Spleen (tissue), 11 donors: Measurements from ENCODE around the gene KCNJ3. TPM values are rescaled to one million over a fixed set of nuclear protein-coding genes. Genes with fewer than 3 reads are reported as not detected.

Experiments used
- DNase-seq: peaks from one replicate; pipeline ENCODE4 v3.0.0-alpha.2; 2020
- H3K27ac ChIP-seq, 8 donors: fragments of 200-600 bp; sonication (generic) in 7 of 8; 1 replicate in 4 of 8; 2 replicates in 4 of 8; pipeline versions ENCODE4 v1.5.0 to v1.8.0; 2016 to 2021; ENCODE audit warnings: inconsistent platforms in 4 of 8, mild to moderate bottlenecking in 4 of 8, moderate library complexity in 1 of 8
- H3K27me3 ChIP-seq, 7 donors: fragments of 200-600 bp; sonication (generic) in 6 of 7; replicated peaks in 1 of 7; 1 replicate in 4 of 7; 2 replicates in 3 of 7; pipeline versions ENCODE4 v1.5.0 to v1.8.0; 2016 to 2021; ENCODE audit warnings: inconsistent platforms in 3 of 7, mild to moderate bottlenecking in 1 of 7
- H3K36me3 ChIP-seq, 6 donors: fragments of 200-600 bp; sonication (generic) in 5 of 6; 1 replicate in 4 of 6; 2 replicates in 2 of 6; pipeline versions ENCODE4 v1.5.0 to v1.8.0; 2016 to 2021; ENCODE audit warnings: inconsistent platforms in 2 of 6
- H3K4me1 ChIP-seq, 6 donors: fragments of 200-600 bp; sonication (generic) in 5 of 6; 1 replicate in 3 of 6; 2 replicates in 3 of 6; pipeline versions ENCODE4 v1.5.0 to v1.8.0; 2016 to 2021; ENCODE audit warnings: inconsistent platforms in 3 of 6
- H3K4me3 ChIP-seq, 8 donors: fragments of 200-600 bp; sonication (generic) in 7 of 8; 1 replicate in 4 of 8; 2 replicates in 4 of 8; pipeline versions ENCODE4 v1.5.0 to v1.8.0; 2016 to 2021; ENCODE audit warnings: inconsistent platforms in 4 of 8, mild to moderate bottlenecking in 4 of 8, moderate library complexity in 2 of 8
- H3K9me3 ChIP-seq, 8 donors: fragments of 200-600 bp; sonication (generic) in 7 of 8; 1 replicate in 4 of 8; 2 replicates in 4 of 8; pipeline versions ENCODE4 v1.5.0 to v1.8.0; 2016 to 2021; ENCODE audit warnings: inconsistent platforms in 4 of 8
- POLR2A ChIP-seq, 3 donors: fragments of 450-650 bp; IDR thresholded peaks; one replicate each; pipeline ENCODE4 v1.5.1; 2017; ENCODE audit warnings: antibody characterized with exemption in 3 of 3, mild to moderate bottlenecking in 1 of 3
- POLR2AphosphoS5 ChIP-seq, 3 donors: sonication (generic); formaldehyde crosslinking; IDR thresholded peaks; one replicate each; pipeline ENCODE4 v1.5.1; 2017; ENCODE audit warnings: antibody characterized with exemption in 3 of 3
- WGBS, 5 donors: extraction: QIAGEN DNeasy Blood & Tissue Kit in 3 of 5; methylation state at CpG; one replicate each; pipeline versions ENCODE4 v1.1.5 to v1.1.7; 2013 to 2018; 5-methylcytosine and 5-hydroxymethylcytosine counted together
- intact Hi-C: fragments of 100-400 bp; cut with DNase I; formaldehyde crosslinking; loops from one replicate; pipeline ENCODE4 v1.15.0; 2023; ENCODE audit warnings: low total_unique reads
- polyA plus RNA-seq, 3 donors: library from polyadenylated mRNA; stranded (reverse); fragments of 200-250 nt; gene quantifications; one replicate each; pipeline ENCODE4 v1.2.1, GENCODE V29; 2013
- total RNA-seq, 7 donors: library from RNA; depleted of rRNA in 3 of 7; stranded (reverse); fragments of >200 nt in 3 of 7; fragmentation: NEBNext Ultra II Directional in 4 of 7; extraction: Animal tissue kit (Norgen Biotek cat#: 25700) in 4 of 7; gene quantifications; one replicate each; pipeline versions ENCODE4 v1.1.0 to v1.2.1, GENCODE V29; 2016 to 2021
- TF ChIP-seq, protein P1 (sequence below), 11 experiments: fragments of 200-600 bp in 7 of 11; fragments of 450-650 bp in 4 of 11; sonication (generic) in 4 of 11; IDR thresholded peaks in 8 of 11; conservative IDR thresholded peaks in 3 of 11; 1 replicate in 7 of 11; 2 replicates in 4 of 11; pipeline versions ENCODE4 v1.4.0 to v1.8.0; 2016 to 2021; ENCODE audit warnings: antibody characterized with exemption in 11 of 11, inconsistent platforms in 4 of 11, mild to moderate bottlenecking in 1 of 11
- donor health status: healthy with polysubstance abuse.
- donor health status: DM: no; HTN: no; CAD: no; lungs with moderate emphysema.
- donor health status: DM: no; HTN: no; CAD: no.
- donor health status: Bipolar disorder and iron deficiency.
- donor health status: healthy.
- donor health status: DM: no; HTN: no; CAD: no.
- donor health status: DM: yes; HTN: yes; CAD: no.

The KCNJ3 gene
- total and polyA plus RNA-seq, 10 donors: 0.12 to 2.4 (median 0.98) TPM

DNA sequence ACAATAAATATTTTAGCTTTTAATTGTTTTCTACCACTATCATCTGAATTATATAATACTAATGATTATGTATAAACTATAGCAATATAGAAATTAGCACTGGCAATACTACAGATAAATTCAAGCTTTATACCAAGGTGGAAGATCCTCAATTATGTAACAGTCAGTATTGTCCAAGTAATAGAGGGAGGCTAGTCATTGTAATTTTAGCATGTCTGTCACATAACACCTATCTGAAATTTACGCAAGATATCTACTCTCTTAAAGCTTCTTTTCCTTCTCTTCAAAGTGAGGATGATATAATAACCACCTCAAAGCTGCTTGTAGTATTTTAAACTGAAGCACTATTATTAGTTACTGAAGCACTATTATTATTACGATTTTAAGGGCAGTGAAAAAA lies 12.2 kb downstream of the KCNJ3 start:
- WGBS, 5 donors: 79 to 92% (median 87%) methylated on average over 2 of the region's 2 CpGs
- no peaks in the 10 kb centered on the region for H3K9me3 ChIP-seq
- no peak for DNase-seq
- H3K4me1 ChIP-seq: no peaks in the 10 kb centered on the region
- H3K36me3 ChIP-seq: no peaks in the 10 kb centered on the region
- no peak overlapping the region for H3K27ac ChIP-seq
- no peak overlapping the region for H3K4me3 ChIP-seq
- intact Hi-C loops: no loop called here
- no peaks in the 10 kb centered on the region for H3K27me3 ChIP-seq
- TF ChIP-seq, protein P1, sequence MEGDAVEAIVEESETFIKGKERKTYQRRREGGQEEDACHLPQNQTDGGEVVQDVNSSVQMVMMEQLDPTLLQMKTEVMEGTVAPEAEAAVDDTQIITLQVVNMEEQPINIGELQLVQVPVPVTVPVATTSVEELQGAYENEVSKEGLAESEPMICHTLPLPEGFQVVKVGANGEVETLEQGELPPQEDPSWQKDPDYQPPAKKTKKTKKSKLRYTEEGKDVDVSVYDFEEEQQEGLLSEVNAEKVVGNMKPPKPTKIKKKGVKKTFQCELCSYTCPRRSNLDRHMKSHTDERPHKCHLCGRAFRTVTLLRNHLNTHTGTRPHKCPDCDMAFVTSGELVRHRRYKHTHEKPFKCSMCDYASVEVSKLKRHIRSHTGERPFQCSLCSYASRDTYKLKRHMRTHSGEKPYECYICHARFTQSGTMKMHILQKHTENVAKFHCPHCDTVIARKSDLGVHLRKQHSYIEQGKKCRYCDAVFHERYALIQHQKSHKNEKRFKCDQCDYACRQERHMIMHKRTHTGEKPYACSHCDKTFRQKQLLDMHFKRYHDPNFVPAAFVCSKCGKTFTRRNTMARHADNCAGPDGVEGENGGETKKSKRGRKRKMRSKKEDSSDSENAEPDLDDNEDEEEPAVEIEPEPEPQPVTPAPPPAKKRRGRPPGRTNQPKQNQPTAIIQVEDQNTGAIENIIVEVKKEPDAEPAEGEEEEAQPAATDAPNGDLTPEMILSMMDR (IDR thresholded peaks at IDR 0.05 in 8 of 11, conservative IDR thresholded peaks at IDR 0.05 in 3 of 11): no peak
- no peak for TF ChIP-seq POLR2AphosphoS5 (IDR thresholded peaks at IDR 0.05)
- TF ChIP-seq POLR2A (IDR thresholded peaks at IDR 0.05): no peak

DNA sequence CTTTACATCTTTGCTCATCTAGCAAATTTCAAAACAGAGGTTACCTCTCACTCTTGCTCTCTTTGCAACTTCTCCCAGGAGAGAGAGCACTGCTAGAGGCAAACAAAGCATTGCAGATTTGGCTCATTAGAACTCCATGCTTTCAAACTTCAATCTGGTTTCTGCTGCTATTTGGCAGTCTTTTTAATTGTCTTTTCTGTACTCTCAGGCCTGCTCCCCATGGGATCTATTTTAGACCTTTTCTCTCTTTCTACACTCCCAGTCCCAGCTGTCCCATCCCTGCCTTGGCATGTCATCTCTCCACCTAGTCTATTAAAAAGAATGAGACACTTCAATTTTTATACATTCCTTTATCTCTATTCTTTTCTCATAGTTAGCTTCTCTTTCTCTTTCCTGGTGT lies 15.2 kb downstream of the KCNJ3 start:
- no peaks in the 10 kb centered on the region for H3K9me3 ChIP-seq
- intact Hi-C loops: no loop called here
- H3K4me3 ChIP-seq: no peak overlapping the region
- DNase-seq: no peak
- no peak for TF ChIP-seq POLR2A (IDR thresholded peaks at IDR 0.05)
- no peaks in the 10 kb centered on the region for H3K27me3 ChIP-seq
- H3K27ac ChIP-seq: no peak overlapping the region
- no peaks in the 10 kb centered on the region for H3K36me3 ChIP-seq
- no peaks in the 10 kb centered on the region for H3K4me1 ChIP-seq

DNA sequence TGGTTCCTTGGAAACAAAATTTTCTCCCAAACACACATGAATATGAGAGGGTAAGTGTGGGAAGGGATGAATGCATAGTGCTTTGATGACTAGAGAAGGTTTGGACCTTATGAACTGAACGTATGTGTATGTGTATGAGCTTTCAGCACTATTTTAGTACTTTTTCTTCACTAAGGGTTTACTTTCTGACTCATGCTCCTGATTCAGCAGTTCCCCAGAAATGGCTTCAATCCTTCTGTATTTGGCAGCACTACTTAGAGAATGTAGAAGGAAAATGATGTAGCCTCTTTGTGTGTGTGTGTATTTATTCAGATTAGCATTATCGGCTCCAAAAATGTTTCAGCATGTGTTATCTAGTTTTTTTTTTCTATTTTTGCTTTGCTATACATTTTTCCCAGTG lies 22.2 kb downstream of the KCNJ3 start:
- Histone ChIP-seq H3K4me3 (no peak overlapping the region), H3K4me1 (no peaks in the 10 kb centered on the region), H3K9me3 (no peaks in the 10 kb centered on the region), H3K27me3 (no peaks in the 10 kb centered on the region), H3K27ac (no peak overlapping the region), H3K36me3 (no peaks in the 10 kb centered on the region)
- intact Hi-C loops: no loop called here
- WGBS, 5 donors: 73 to 89% (median 83%) methylated on average over 2 of the region's 2 CpGs
- DNase-seq: no peak
- TF ChIP-seq POLR2AphosphoS5 (IDR thresholded peaks at IDR 0.05) (no peak), POLR2A (IDR thresholded peaks at IDR 0.05) (no peak)
- TF ChIP-seq, protein P1 (IDR thresholded peaks at IDR 0.05 in 8 of 11, conservative IDR thresholded peaks at IDR 0.05 in 3 of 11): no peak

DNA sequence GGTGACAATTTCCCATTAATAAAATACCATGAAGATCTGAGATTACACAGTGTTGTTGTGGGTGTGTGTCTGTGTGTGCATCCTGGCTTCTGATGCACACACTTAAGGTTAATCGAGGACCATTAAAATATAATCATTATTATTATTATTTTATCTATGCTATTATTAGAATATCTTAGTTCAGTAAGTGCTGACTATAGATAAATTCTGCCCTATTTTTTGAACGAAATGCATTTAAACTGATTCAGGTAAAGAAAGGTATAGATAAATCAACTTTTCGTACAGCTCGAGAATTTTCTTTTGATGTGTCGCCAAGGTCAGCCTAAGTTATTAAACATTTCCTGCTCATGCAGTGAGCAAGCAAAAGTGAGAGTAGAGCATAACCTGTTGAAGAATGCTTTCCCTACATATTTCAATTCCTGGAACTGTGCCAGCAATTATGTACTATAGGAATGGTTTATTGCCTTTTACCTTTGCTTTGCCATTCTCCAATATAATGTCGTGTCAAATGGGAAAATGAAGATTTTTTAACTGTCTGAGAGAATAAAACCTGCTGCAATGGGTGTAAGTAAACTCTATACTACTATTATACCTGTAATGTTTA lies 25.8 kb downstream of the KCNJ3 start:
- TF ChIP-seq POLR2A (IDR thresholded peaks at IDR 0.05) (no peak), POLR2AphosphoS5 (IDR thresholded peaks at IDR 0.05) (no peak)
- TF ChIP-seq, protein P1 (IDR thresholded peaks at IDR 0.05 in 8 of 11, conservative IDR thresholded peaks at IDR 0.05 in 3 of 11): no peak
- no peaks in the 10 kb centered on the region for H3K36me3 ChIP-seq
- no peaks in the 10 kb centered on the region for H3K4me1 ChIP-seq
- no peaks in the 10 kb centered on the region for H3K9me3 ChIP-seq
- H3K27ac ChIP-seq: no peak overlapping the region
- H3K27me3 ChIP-seq: no peaks in the 10 kb centered on the region
- intact Hi-C loops: no loop called here
- no peak for DNase-seq
- 61 to 74% (median 68%) methylated on average over 6 of the region's 6 CpGs for WGBS, 5 donors
- H3K4me3 ChIP-seq: no peak overlapping the region

DNA sequence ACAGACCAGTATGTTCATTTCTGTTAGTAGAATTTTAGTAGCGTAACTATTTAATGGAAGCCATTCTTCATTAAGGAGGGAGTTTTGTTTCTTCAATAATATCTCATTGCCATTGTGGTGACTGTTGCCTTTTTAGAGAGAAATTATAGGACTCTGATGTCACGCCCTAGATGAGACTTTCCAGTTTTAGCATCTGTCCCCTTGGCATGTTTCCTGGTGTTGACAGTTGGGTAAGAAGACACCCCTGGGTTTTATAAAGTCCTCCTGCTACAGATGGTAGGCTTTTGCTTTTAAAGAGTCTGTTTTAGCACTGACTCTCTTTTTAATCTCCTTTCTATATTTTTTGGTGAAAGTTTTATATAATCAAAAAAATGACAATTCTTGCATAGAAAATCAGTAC lies 41.9 kb downstream of the KCNJ3 start:
- no peaks in the 10 kb centered on the region for H3K4me1 ChIP-seq
- H3K27me3 ChIP-seq: no peaks in the 10 kb centered on the region
- intact Hi-C loops: no loop called here
- 77 to 93% (median 85%) methylated on average over 2 of the region's 2 CpGs for WGBS, 5 donors
- no peak for DNase-seq
- no peak for TF ChIP-seq POLR2A (IDR thresholded peaks at IDR 0.05)
- TF ChIP-seq, protein P1 (IDR thresholded peaks at IDR 0.05 in 8 of 11, conservative IDR thresholded peaks at IDR 0.05 in 3 of 11): no peak
- no peak for TF ChIP-seq POLR2AphosphoS5 (IDR thresholded peaks at IDR 0.05)
- H3K4me3 ChIP-seq: no peak overlapping the region
- peaks cover 0 to 8% (median 0%) of the 10 kb centered on the region in 8 donors for H3K9me3 ChIP-seq
- no peak overlapping the region for H3K27ac ChIP-seq
- H3K36me3 ChIP-seq: no peaks in the 10 kb centered on the region
